DLD1 (cell line): Measurements from ENCODE around the gene KIF20A.
"Not testable (repeated sequence)": the region's sequence is repeated elsewhere in the genome, so short reads cannot be mapped to it uniquely, and the experiment has no call there.

ENCODE experiments used
- in situ Hi-C: cut with HindIII; loops from 2 replicates; pipeline ENCODE4 v1.10.0; 2017; ENCODE audit warnings: low sequenced_read_pairs

The KIF20A gene

GRCh38 chr5:138182808-138183207 is 3.9 kb downstream of the KIF20A start:
- in situ Hi-C loops = no loop called here

- in situ Hi-C loops = no loop called here
These were observed 7.1 kb downstream of the KIF20A start for GRCh38 chr5:138186002-138186447.

- in situ Hi-C loops = no loop called here
These were observed 9.7 kb downstream of the KIF20A start for GRCh38 chr5:138188626-138189025.

GRCh38 chr5:138192826-138193225 is 13.9 kb downstream of the KIF20A start:
- in situ Hi-C loops = no loop called here

- in situ Hi-C loops = not testable (repeated sequence)
These were observed 14.9 kb downstream of the KIF20A start for GRCh38 chr5:138193859-138194258.

GRCh38 chr5:138210985-138211384 is 32.1 kb downstream of the KIF20A start:
- in situ Hi-C loops = no loop called here

- in situ Hi-C loops = no loop called here
These were observed 33.9 kb downstream of the KIF20A start for GRCh38 chr5:138212828-138213160.

- in situ Hi-C loops = no loop called here
These were observed 34.5 kb downstream of the KIF20A start, which contains the start of gene CDC23 for GRCh38 chr5:138213161-138214029. Gene CDC23 (minus strand): TSS chr5:138213323. CDS start chr5:138213312, 11 bp downstream.

- in situ Hi-C loops = no loop called here
These were observed 37.9 kb downstream of the KIF20A start for GRCh38 chr5:138216799-138217198.

- in situ Hi-C loops = no loop called here
These were observed 44.6 kb downstream of the KIF20A start for GRCh38 chr5:138223532-138223931.

GRCh38 chr5:138224712-138225111 is 45.8 kb downstream of the KIF20A start:
- in situ Hi-C loops = no loop called here

- in situ Hi-C loops = no loop called here
These were observed 48.0 kb downstream of the KIF20A start for GRCh38 chr5:138226910-138227309.

GRCh38 chr5:138229387-138229786 is 50.5 kb downstream of the KIF20A start:
- in situ Hi-C loops = no loop called here

GRCh38 chr5:138230261-138230660 is 51.3 kb downstream of the KIF20A start:
- in situ Hi-C loops = no loop called here

GRCh38 chr5:138230981-138231589 is 52.2 kb downstream of the KIF20A start:
- in situ Hi-C loops = no loop called here

GRCh38 chr5:138233280-138233679 is 54.4 kb downstream of the KIF20A start:
- in situ Hi-C loops = no loop called here

GRCh38 chr5:138234651-138235050 is 55.7 kb downstream of the KIF20A start:
- in situ Hi-C loops = no loop called here
